GM18505 (cell line): ENCODE results near the gene AQP7.
"Not testable (repeated sequence)": the region's sequence is repeated elsewhere in the genome, so short reads cannot be mapped to it uniquely, and the experiment has no call there.

Source experiments
- ATAC-seq: cut with Tn5 transposase; IDR thresholded peaks from one replicate; pipeline ENCODE4 v1.9.1; 2021; ENCODE audit not compliant: unreplicated experiment
- POLR2A ChIP-seq: IDR thresholded peaks from 4 replicates; pipeline ENCODE4 v1.6.1; 2011; ENCODE audit warnings: borderline replicate concordance; ENCODE audit not compliant: insufficient read depth, insufficient read length; ENCODE audit errors: extremely low read depth

AQP7 gene

DNA sequence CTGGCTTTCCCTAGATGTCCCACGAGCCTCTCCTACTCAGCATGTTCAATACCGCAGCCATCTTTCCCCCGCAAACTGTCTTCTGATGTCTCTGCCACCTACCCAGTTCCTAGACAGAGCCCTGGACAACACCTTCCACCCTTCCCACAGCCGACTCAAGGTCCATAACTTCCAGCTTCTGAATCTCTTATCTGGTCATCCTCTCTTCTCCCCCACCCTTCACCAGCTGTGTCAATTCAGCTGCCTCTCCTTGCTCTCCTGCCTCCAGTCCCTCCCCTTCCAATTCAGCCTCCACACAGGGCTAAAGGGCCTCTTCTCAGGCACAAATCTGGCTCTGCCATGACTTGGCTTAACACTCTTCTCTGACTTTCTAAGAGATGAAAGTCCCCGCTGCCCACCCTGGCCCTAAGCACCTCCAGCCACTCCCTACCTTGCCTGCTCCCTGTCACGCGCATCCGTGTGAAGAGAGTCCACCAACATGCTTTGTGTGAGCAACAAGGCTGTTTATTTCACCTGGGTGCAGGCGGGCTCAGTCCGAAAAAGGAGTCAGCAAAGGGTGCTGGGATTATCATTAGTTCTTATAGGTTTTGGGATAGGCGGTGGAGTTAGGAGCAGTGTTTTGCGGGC is 25.2 kb downstream of the AQP7 start:
- TF ChIP-seq POLR2A: no peak
- no peak for ATAC-seq

DNA sequence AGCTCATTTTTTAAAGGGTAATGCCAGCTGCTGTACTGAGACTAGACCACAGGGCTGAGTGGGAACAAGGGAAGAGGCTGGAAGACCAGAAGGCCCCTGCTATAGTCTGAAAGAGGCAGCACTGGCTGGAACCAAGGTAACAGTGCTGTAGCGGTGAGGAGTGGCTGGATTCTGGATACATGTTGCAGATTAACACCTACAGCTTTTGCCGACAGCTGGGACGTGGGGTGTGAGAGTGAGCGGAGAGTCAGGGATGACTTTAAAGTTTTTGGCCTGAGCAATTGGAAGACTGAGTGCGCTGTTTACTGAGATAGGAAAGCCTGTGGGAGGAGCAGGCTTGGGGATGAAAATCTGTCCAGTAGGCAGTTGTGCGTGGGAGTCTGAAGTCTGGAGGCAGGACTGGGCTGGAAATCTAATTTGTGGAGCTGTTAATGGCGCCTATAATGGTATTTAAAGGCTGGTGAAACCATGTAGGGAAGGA is 26.5 kb downstream of the AQP7 start:
- ATAC-seq: no peak

DNA sequence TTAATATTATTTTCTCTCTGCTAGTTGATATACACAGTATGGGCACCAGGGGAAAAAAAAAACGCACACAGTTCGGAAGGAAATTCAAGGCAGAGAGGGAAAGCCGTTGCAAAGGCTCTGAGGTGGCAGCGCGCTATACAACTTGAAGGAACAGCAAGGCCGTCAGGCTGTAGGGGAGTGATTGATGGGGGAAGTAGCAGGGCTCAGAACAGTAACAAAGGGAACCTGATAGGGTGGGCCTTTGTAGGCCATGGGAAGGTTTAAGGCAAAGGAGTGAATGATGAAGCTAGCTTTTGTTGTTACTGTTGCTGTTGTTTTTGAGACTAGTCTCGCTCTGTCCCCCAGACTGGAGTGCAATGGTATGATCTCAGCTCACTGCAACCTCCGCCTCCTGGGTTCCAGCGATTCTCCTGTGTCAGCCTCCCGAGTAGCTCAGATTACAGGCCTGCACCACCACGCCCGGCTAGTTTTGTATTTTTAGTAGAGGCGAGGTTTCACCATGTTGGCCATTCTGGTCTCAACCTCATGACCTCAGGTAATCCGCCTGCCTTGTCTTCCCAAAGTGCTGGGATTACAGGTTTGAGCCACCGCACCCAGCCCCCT is 27.0 kb downstream of the AQP7 start:
- no peak for TF ChIP-seq POLR2A
- no peak for ATAC-seq

More for the DNA sequence above, 26.5 kb downstream of the AQP7 start:
- TF ChIP-seq POLR2A: no peak

DNA sequence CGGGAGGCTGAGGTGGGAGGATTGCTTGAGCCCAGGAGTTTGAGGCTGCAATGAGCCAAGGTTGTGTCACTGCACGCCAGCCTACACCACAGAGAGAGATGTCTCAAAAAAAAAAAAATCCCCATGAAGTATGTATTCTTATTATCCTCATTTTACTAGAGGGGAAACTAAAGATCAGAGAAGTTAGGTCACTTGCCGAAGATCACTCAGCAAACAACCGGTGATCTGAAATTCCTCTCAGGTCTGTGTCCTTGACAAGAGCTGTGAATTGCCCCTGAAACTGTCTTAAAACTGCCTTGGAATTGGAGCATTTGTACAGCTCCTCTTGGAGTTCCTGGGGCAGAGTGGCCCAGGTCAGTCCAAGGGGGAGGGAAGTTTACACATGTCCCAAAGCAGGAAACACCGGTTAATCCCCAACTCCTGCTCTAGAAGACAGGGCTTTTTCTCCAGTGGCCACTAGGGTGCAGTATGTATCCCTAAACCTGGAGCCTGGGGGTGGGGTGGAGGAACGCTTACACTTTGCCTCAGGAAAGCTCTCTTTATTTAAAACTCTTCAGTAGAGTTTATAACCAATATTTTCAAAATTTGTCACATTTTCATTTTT is 27.6 kb downstream of the AQP7 start:
- TF ChIP-seq POLR2A: no peak

DNA sequence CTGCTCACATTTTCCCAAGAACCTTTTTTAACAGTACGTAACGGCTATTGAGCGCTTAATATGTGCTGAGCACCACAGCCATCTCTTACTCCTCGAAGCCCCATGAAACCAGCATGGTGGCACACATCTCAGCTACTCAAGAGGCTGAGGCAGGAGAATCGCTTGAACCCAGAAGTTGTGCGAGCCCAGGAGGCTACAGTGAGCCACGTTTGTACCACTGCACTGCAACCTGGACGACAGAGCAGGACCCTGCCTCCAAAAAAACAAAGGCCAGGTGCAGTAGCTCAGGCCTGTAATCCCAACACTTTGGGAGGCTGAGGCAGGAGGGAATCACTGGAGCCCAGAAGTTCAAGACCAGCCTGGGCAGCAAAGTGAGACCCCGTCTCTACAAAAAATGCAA is 28.2 kb downstream of the AQP7 start:
- TF ChIP-seq POLR2A: no peak
- no peak for ATAC-seq

More for the DNA sequence above, 27.6 kb downstream of the AQP7 start:
- ATAC-seq: no peak

DNA sequence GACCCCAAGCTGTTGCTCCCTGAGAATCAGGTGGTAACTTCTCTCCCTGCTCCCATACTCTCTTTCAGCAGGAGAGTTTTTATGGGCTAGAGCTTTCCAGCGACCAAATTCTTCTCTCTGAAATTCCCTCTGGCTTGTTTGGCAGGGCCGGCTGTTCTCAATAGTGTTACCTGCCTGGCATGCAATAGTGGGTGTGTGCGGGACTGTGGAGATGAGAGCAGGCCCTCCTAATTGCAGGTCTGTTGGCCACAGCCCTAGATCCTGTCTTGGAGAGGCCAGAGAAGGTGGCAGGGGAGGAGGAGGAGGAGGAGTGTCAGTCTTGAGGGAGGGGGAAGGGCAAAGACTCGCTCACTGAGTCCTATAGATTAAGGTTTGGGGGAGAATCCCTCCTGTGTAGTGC is 29.5 kb downstream of the AQP7 start:
- no peak for TF ChIP-seq POLR2A
- no peak for ATAC-seq

DNA sequence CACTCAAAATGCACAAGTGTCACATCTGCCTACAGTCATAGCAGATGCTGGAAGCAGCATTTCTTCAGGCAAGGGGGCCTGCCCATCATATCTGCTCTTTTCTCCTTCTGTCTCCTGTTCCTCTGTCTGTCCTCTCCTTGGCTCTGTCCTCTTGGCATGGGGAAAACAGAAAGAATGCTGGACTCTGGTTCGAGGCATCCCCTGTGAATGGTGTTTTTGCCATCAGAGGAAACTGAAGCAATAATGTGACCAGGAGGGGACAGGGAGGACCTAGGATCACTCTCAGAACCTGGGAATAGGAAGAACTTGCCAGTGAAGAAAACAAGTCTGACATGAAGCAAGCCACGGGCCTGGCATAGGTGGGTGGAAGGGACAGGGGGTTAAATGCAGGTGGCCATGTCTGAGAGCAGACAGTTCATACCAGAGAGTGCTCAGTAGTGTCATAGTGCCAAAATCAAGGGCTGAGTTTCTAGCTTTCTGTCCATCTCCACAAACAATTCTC is 35.3 kb downstream of the AQP7 start:
- ATAC-seq: no peak

DNA sequence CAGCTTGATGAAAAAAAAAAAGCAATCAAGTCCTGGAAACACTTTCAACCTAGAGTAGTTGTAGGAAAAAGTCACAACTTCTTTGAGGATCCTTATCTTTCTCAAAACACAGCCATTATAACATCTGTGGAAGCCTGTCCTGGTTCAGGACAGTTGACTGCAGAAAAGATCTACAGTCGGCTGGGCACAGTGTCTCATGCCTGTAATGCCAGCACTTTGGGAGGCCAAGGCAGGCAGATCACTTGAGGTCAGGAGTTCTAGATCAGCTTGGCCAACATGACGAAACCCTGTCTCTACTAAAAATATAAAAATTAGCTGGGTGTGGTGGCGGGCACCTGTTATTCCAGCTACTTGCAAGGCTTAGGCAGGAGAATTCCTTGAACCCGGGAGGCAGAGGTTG is 37.6 kb downstream of the AQP7 start:
- ATAC-seq: not testable (repeated sequence)

More for the DNA sequence above, 35.3 kb downstream of the AQP7 start:
- no peak for TF ChIP-seq POLR2A

DNA sequence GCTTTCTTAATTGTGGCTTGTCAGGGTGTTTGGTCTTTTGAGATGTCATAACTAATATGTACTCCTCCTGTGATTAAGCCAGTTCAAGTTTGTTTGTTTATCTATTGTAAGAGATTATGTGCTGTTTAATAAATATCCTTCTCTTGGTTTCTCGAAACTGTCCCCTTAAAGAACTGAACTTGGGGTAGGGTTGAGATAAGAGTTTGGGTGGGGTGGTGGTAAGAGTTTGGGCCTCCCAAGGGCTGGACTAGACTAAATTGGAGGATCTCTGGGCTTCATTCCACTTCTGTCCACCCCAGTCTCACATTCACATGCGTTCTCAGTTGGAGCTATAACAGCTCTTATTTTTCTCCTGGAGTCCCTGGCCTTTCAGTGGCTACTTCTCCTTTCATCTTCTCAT is 38.2 kb downstream of the AQP7 start:
- no peak for TF ChIP-seq POLR2A
- ATAC-seq: no peak

DNA sequence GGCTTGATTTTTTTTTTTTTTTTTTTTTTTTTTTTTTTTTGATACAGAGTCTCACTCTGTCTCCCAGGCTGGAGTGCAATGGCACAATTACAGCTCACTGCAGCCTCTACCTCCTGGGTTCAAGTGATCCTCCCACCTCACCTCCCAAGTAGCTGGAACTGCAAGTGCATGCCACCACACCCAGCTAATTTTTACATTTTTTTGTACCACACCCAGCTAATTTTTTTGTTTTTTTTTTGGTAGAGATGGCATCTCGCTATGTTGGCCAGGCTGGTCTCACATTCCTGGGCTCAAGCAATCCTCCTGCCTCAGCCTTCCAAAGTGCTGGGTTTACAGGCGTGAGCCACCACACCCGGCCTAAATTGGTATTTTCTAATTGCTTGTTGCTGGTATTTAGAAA is 43.7 kb downstream of the AQP7 start:
- not testable (repeated sequence) for ATAC-seq

DNA sequence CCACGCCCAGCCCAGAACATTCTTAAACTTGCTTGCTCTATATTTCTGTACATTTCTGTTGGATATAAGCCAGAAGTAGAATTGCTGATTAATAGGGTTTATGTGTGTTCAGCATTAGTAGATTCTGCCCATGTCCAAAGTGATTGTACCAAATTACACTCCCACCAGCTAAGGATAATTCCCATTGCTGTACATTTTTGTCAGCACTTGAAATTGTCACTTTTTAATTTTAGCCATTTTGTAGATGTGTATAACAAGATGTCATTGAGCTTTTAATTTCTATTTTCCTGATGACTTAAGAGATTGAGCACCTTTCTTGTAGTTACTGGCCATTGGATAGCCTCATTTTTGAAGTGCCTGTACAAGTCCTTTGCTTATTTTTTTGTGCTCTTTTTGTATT is 46.4 kb downstream of the AQP7 start:
- ATAC-seq: no peak
- TF ChIP-seq POLR2A: no peak

DNA sequence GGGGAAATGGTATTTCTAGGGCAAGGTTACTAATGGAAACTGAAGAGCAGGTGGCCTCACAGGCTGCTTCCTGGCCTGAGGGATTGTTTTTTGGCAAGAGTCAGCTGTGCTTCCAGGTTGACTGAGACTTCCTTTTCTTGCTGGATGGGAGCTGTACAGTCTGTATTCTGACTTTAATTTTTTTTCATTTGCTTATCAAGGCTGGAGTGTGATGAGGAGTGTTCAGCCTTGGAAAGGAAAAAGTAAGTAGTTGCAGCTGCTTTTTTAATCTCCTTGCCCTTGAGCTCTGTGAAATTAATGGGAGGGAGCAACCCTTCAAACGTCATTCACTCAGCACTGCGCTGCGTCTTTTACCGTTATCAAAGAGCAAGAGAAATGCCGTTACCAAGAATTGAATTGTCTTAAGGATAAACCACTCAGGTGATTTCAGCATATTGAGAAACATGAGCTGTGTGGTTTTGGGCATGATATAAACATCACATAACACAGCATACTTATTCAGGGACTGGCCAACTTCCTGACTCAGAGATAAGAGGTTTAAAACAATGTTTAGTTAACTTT is 47.6 kb downstream of the AQP7 start:
- no peak for ATAC-seq
- TF ChIP-seq POLR2A: no peak

DNA sequence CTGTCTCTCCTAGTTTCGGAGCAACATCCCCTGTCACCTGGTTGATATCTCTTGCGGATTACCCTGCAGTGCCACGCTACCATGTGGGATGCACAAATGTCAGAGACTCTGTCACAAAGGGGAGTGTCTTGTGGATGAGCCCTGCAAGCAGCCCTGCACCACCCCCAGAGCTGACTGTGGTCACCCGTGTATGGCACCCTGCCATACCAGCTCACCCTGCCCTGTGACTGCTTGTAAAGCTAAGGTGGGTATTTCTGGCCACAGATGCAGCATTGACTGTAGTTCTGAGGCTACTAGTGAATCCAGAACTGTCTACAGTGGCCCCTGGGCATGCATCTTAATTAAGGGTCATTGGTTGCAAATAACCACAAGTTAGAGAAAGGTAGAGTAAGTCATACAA is 50.8 kb downstream of the AQP7 start:
- ATAC-seq: no peak
- TF ChIP-seq POLR2A: no peak

DNA sequence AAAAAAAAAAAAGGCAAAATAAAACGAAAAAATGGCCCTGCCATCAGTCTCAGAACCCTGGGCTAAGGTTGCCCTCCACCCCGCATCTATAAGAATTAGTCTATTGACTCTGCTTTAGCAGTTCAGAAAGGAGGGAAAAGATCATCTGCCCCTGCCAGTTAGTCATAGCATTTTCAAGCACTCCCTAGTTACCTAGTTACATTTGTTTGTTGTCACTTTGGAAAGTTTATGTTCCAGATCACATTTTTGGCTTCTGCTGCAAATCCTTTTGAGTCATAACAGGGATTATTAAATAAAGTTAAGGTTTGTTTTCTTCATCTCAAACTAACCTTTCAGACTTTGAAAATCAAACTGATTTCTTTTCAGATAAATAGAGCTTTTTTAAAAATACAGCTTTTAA is 52.1 kb downstream of the AQP7 start:
- ATAC-seq: no peak
- TF ChIP-seq POLR2A: no peak
